Progenitor cell of endocrine pancreas (in vitro differentiated cells): ENCODE data around the gene NFATC2IP. TPM values are rescaled to one million over a fixed set of nuclear protein-coding genes. Genes with fewer than 3 reads are reported as not detected.

ENCODE experiments used
- DNase-seq: peaks from one replicate; pipeline ENCODE4 v3.0.0; 2021; ENCODE audit warnings: low spot score; ENCODE audit not compliant: unreplicated experiment
- H3K27ac Mint-ChIP-seq: 2 replicates; pipeline ENCODE4 v1.8.0; 2021; ENCODE audit warnings: mild to moderate bottlenecking, moderate library complexity, mixed read lengths
- H3K27me3 Mint-ChIP-seq: 2 replicates; pipeline ENCODE4 v1.8.0; 2021; ENCODE audit warnings: mixed read lengths
- H3K36me3 Mint-ChIP-seq: 2 replicates; pipeline ENCODE4 v1.8.0; 2022; ENCODE audit warnings: mixed read lengths; ENCODE audit not compliant: insufficient read depth
- H3K4me1 Mint-ChIP-seq: 2 replicates; pipeline ENCODE4 v1.8.0; 2021; ENCODE audit warnings: low read depth, mixed read lengths
- H3K4me3 Mint-ChIP-seq: 2 replicates; pipeline ENCODE4 v1.8.0; 2021; ENCODE audit warnings: low read depth, mild to moderate bottlenecking, moderate library complexity, mixed read lengths
- H3K9me3 Mint-ChIP-seq: 2 replicates; pipeline ENCODE4 v1.8.0; 2021; ENCODE audit warnings: low read depth, mixed read lengths
- total RNA-seq: library from RNA; stranded (reverse); gene quantifications from 2 replicates; pipeline ENCODE4 v1.2.1, GENCODE V29; 2021
- TF ChIP-seq, protein P1 (sequence below): fragments of 200-600 bp; sonication (generic); IDR thresholded peaks from one replicate; pipeline ENCODE4 v1.5.0; 2021; ENCODE audit warnings: antibody characterized with exemption, mild to moderate bottlenecking; ENCODE audit not compliant: unreplicated experiment

The NFATC2IP gene
- total RNA-seq, 1 donor from 2014 or later, result 77.1 TPM

DNA sequence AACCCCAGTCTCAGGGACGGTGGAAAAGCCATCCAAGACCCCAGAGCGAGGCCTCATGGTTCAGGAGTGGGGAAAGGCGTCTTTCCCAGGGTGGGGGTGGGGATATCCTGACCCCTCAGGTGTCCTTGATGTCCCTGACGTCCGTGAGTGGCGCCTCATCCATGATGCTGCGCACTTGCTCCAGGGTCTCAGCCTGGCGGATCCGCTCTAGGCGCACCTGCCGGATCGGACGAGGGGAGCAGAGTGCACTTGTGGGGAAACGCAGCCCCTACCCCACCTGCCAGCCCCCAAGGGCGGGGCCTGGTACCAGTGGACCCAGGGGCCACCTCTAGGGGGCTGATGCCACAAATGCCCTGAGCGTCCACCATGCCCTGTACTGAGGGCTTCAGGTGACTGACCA lies 45.9 kb upstream of the NFATC2IP start:
- H3K27ac Mint-ChIP-seq, result no peak overlapping the region

DNA sequence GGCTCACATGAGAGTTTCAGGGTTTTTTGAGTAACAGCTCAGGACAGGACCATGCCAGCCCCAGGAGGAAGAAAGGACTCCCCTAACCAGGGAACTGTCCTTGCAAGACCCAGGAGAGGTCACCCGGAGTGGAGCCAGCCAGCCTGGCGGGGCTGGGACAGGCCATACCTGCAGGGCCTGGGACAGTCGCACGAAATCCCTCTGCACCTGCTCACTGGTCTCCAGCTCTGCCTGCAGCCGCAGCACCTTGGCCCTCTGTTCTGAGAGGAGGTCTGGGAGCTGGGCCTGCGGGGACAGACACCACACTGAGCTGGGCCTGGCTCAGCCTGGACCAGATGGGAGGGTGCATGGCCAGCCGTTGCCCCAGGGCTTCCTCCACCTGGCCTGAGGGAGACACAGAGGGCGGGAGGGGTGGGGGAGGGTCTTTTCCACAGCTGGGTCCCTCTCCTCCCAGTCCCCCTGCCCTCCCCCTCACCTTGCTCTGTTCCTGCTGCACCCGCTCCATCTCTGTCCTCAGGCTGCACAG lies 45.4 kb upstream of the NFATC2IP start:
- H3K27ac Mint-ChIP-seq, result no peak overlapping the region

More for the DNA sequence above, 45.9 kb upstream of the NFATC2IP start:
- no peak overlapping the region for H3K4me3 Mint-ChIP-seq
- H3K27me3 Mint-ChIP-seq, result no peaks in the 10 kb centered on the region
- no peaks in the 10 kb centered on the region for H3K36me3 Mint-ChIP-seq
- no peaks in the 10 kb centered on the region for H3K9me3 Mint-ChIP-seq
- H3K4me1 Mint-ChIP-seq, result no peaks in the 10 kb centered on the region
- DNase-seq, result no peak
- TF ChIP-seq, protein P1, sequence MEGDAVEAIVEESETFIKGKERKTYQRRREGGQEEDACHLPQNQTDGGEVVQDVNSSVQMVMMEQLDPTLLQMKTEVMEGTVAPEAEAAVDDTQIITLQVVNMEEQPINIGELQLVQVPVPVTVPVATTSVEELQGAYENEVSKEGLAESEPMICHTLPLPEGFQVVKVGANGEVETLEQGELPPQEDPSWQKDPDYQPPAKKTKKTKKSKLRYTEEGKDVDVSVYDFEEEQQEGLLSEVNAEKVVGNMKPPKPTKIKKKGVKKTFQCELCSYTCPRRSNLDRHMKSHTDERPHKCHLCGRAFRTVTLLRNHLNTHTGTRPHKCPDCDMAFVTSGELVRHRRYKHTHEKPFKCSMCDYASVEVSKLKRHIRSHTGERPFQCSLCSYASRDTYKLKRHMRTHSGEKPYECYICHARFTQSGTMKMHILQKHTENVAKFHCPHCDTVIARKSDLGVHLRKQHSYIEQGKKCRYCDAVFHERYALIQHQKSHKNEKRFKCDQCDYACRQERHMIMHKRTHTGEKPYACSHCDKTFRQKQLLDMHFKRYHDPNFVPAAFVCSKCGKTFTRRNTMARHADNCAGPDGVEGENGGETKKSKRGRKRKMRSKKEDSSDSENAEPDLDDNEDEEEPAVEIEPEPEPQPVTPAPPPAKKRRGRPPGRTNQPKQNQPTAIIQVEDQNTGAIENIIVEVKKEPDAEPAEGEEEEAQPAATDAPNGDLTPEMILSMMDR, result no peak

DNA sequence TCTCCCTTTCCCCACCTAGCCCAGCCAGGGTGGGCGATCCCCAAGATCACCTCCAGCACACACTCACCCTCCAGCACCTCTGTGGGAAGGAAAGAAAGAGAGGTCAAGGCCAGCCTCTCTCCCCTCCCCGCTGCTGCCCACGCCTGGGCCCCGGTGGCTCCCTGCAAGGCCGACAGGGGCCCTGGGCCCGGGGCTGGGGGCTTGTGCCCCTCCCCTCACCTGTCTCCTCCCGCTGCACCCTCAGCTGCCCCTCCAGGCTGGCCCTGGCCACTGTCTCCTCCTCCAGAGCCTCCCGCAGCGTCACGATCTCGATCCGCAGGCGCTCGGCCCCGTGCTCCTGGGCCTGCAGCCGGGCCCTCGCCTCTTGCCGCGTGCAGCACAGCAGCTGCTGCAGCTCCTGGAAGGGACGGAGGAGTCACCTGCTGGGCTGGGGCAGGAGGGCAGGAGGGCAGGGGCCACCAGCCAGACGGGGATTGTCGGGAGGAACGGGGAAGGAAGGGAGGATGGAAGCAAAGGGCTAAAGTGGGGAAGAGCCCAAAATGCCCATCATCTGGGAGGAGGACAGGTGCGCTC lies 44.9 kb upstream of the NFATC2IP start:
- no peak overlapping the region for H3K27ac Mint-ChIP-seq
- H3K4me3 Mint-ChIP-seq, result no peak overlapping the region

More for the DNA sequence above, 45.4 kb upstream of the NFATC2IP start:
- no peaks in the 10 kb centered on the region for H3K4me1 Mint-ChIP-seq
- H3K4me3 Mint-ChIP-seq, result no peak overlapping the region
- TF ChIP-seq, protein P1, result no peak
- no peak for DNase-seq
- H3K27me3 Mint-ChIP-seq, result no peaks in the 10 kb centered on the region
- no peaks in the 10 kb centered on the region for H3K9me3 Mint-ChIP-seq
- H3K36me3 Mint-ChIP-seq, result no peaks in the 10 kb centered on the region

DNA sequence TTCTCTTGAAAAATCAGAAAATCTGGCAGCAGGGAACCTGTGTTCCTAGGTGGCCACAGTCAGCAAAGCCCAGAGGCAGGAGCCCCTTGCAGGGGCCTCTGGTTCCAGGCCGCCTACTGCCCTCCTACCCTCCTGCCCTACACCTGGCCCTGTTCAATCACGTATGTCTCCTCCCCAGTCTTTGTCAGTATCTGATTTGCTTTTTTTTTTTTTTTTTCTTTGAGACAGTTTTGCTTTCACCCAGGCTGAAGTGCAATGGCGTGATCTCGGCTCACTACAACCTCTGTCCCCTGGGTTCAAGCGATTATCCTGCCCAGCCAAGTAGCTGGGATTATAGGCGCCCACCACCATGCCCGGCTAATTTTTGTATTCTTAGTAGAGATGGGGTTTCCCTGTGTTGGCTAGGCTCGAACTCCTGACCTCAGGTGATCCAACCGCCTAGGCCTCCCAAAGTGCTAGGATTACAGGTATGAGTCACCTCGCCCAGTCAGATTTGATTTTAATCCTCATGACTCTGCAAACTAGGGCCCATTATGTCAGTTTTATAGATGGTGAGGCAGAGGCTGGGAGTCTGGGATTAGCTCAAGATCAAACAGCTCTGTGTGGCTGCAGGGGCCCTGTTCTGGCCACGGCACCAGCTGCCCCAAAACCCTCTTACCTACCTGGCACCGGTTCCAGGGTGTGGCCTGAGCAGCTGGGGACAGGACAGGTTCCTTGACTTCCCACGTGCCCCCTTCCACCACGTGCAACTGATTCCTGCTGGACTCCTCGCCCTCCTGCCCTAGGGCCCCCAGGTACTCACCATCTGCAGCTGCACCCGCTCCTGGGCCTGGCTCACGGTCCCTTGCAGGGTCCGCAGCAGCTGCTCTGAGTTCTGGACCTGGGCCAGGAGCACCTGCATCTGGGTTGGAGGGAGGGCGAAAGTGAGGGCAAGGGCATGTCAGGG lies 40.4 kb upstream of the NFATC2IP start:
- Mint-ChIP-seq H3K4me1 (no peaks in the 10 kb centered on the region), H3K4me3 (no peak overlapping the region), H3K27ac (no peak overlapping the region), H3K36me3 (peaks cover 5% of the 10 kb centered on the region), H3K9me3 (no peaks in the 10 kb centered on the region), H3K27me3 (no peaks in the 10 kb centered on the region)
- TF ChIP-seq, protein P1, result no peak
- no peak for DNase-seq

More for the DNA sequence above, 44.9 kb upstream of the NFATC2IP start:
- H3K4me1 Mint-ChIP-seq, result no peaks in the 10 kb centered on the region
- no peaks in the 10 kb centered on the region for H3K9me3 Mint-ChIP-seq
- DNase-seq, result no peak
- no peaks in the 10 kb centered on the region for H3K36me3 Mint-ChIP-seq
- TF ChIP-seq, protein P1, result no peak
- H3K27me3 Mint-ChIP-seq, result no peaks in the 10 kb centered on the region

DNA sequence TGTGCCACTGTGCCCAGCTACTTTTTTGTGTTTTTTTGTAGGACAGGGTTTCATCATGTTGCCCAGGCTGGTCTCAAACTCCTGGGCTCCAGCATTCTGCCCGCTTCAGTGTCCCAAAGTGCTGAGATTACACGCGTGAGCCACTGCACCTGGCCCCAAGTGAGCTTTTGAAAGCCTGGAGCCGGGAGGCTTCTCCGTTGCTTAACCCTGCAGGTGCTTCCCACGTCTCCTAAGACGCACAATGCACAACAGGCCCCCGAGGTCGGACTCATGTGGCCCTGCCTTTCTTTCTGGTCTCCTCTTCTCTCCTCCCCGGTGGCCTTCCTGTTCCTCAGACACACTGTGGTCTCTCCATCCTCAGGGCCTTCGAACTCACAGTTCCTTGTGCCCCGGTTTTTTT lies 38.2 kb upstream of the NFATC2IP start:
- Mint-ChIP-seq H3K27me3 (no peaks in the 10 kb centered on the region), H3K27ac (no peak overlapping the region), H3K9me3 (no peaks in the 10 kb centered on the region), H3K4me3 (no peak overlapping the region), H3K4me1 (no peaks in the 10 kb centered on the region), H3K36me3 (peaks cover 10% of the 10 kb centered on the region)
- TF ChIP-seq, protein P1, result no peak
- DNase-seq, result no peak
